ENCODE results near the gene SOS2.

SOS2 gene

GRCh38 chr14:50231475-50232275 lies at the start of gene SOS2:
Gene SOS2 (minus strand): TSS chr14:50231578. CDS start chr14:50231283, 295 bp downstream.
- Histone ChIP-seq H3K9me3 (peaks cover 2% of the 10 kb centered on the region), H3K4me1 (peaks cover 9% of the 10 kb centered on the region), H3K36me3 (replicated peaks) (no peaks in the 10 kb centered on the region), H3K4me3 (peak within 1 kb of the TSS; percentile 63), H3K27me3 (ENCODE audit: low read depth) (no peaks in the 10 kb centered on the region)
- peak; percentile 84 to 92 for DNase-seq (ENCODE audit: low spot score in 2 of 2)
- in situ Hi-C loops (cut with MboI; ENCODE audit: low sequenced_read_pairs) = no loop called here

GRCh38 chr14:50272498-50272897 lies 41.1 kb upstream of the SOS2 start:
- Histone ChIP-seq H3K4me3 (no peak overlapping the region), H3K36me3 (replicated peaks) (no peaks in the 10 kb centered on the region; the same call in 1 of the 2 replicates), H3K4me1 (no peaks in the 10 kb centered on the region), H3K27me3 (ENCODE audit: low read depth) (no peaks in the 10 kb centered on the region), H3K9me3 (no peaks in the 10 kb centered on the region)
- in situ Hi-C loops (cut with MboI; ENCODE audit: low sequenced_read_pairs) = no loop called here
- DNase-seq (ENCODE audit: low spot score in 2 of 2) = no peak

- Histone ChIP-seq H3K4me3 (no peak overlapping the region), H3K27me3 (ENCODE audit: low read depth) (no peaks in the 10 kb centered on the region), H3K9me3 (no peaks in the 10 kb centered on the region), H3K36me3 (replicated peaks) (no peaks in the 10 kb centered on the region; the same call in 1 of the 2 replicates), H3K4me1 (no peaks in the 10 kb centered on the region)
- in situ Hi-C loops (cut with MboI; ENCODE audit: low sequenced_read_pairs) = no loop called here
- no peak for DNase-seq (ENCODE audit: low spot score in 2 of 2)
Observed at GRCh38 chr14:50270932-50271331, 39.6 kb upstream of the SOS2 start.

DNA sequence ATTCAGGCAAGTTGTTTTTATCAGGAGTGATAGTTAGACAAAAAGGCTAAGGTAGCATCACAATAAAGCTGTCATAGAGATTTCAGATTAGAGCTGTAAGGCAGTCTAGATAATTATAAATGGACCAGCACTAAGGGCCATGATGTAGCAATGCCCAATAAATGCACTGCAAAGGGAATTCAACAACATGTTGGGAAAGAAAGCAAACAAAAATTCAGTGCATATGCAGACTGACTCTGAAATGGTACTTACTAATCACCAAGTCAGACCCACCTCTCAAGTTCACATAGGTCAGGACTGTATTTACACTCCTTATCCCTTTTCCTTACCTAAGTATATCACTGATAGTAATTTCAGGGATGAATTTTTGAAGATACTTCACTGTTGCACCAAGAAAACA lies 33.7 kb upstream of the SOS2 start:
- in situ Hi-C loops (cut with MboI; ENCODE audit: low sequenced_read_pairs) = no loop called here
- DNase-seq (ENCODE audit: low spot score in 2 of 2) = no peak
- Histone ChIP-seq H3K4me1 (no peaks in the 10 kb centered on the region), H3K4me3 (no peak overlapping the region), H3K36me3 (replicated peaks) (peaks cover 16% of the 10 kb centered on the region), H3K27me3 (ENCODE audit: low read depth) (no peaks in the 10 kb centered on the region), H3K9me3 (no peaks in the 10 kb centered on the region)

- no peaks in the 10 kb centered on the region for H3K27me3 ChIP-seq (ENCODE audit: low read depth)
- peaks cover 16% of the 10 kb centered on the region for H3K36me3 ChIP-seq (replicated peaks)
- no peaks in the 10 kb centered on the region for H3K4me1 ChIP-seq
- DNase-seq (ENCODE audit: low spot score in 2 of 2) = no peak
- no peaks in the 10 kb centered on the region for H3K9me3 ChIP-seq
- in situ Hi-C loops (cut with MboI; ENCODE audit: low sequenced_read_pairs) = no loop called here
- no peak overlapping the region for H3K4me3 ChIP-seq
Observed at GRCh38 chr14:50263321-50263720, 31.9 kb upstream of the SOS2 start.

- no peak for DNase-seq (ENCODE audit: low spot score in 2 of 2)
- no peaks in the 10 kb centered on the region for H3K27me3 ChIP-seq (ENCODE audit: low read depth)
- H3K4me3 ChIP-seq = no peak overlapping the region
- H3K4me1 ChIP-seq = no peaks in the 10 kb centered on the region
- in situ Hi-C loops (cut with MboI; ENCODE audit: low sequenced_read_pairs) = no loop called here
- H3K9me3 ChIP-seq = no peaks in the 10 kb centered on the region
- H3K36me3 ChIP-seq (replicated peaks) = peaks cover 16% of the 10 kb centered on the region
Observed at GRCh38 chr14:50262865-50263264, 31.5 kb upstream of the SOS2 start.

- Histone ChIP-seq H3K36me3 (replicated peaks) (peaks cover 16% of the 10 kb centered on the region), H3K4me3 (no peak overlapping the region), H3K9me3 (no peaks in the 10 kb centered on the region), H3K4me1 (no peaks in the 10 kb centered on the region), H3K27me3 (ENCODE audit: low read depth) (no peaks in the 10 kb centered on the region)
- in situ Hi-C loops (cut with MboI; ENCODE audit: low sequenced_read_pairs) = no loop called here
- DNase-seq (ENCODE audit: low spot score in 2 of 2) = peak; percentile 15 to 19
Observed at GRCh38 chr14:50260511-50260910, 29.1 kb upstream of the SOS2 start.

GRCh38 chr14:50260072-50260471 lies 28.7 kb upstream of the SOS2 start:
- in situ Hi-C loops (cut with MboI; ENCODE audit: low sequenced_read_pairs) = no loop called here
- H3K4me3 ChIP-seq = no peak overlapping the region
- DNase-seq (ENCODE audit: low spot score in 2 of 2) = no peak
- H3K27me3 ChIP-seq (ENCODE audit: low read depth) = no peaks in the 10 kb centered on the region
- no peaks in the 10 kb centered on the region for H3K9me3 ChIP-seq
- no peaks in the 10 kb centered on the region for H3K4me1 ChIP-seq
- peaks cover 16% of the 10 kb centered on the region for H3K36me3 ChIP-seq (replicated peaks)

DNA sequence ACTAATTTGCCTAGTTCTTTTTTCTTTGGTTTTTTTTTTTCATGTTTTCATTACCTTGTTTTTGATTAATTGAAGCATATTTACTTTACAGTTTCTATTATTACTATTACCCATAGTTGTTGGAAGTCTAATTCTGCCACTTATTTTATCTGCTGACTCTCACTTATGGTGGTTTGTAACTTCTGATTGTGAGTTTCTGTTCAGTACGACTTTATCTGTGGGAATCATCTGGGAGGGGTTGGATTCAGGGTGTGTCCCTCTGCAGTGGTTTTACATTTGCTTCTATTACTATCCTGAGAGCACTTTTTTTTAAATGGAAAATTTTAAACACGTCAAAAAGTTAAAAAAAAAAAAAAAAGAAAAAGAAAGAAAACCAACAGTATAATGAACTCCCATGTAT lies 26.4 kb upstream of the SOS2 start:
- Histone ChIP-seq H3K9me3 (no peaks in the 10 kb centered on the region), H3K36me3 (replicated peaks) (peaks cover 9% of the 10 kb centered on the region; the same call in 1 of the 2 replicates), H3K4me3 (no peak overlapping the region), H3K27me3 (ENCODE audit: low read depth) (no peaks in the 10 kb centered on the region), H3K4me1 (peaks cover 3% of the 10 kb centered on the region; the same call in 1 of the 2 replicates)
- in situ Hi-C loops (cut with MboI; ENCODE audit: low sequenced_read_pairs) = no loop called here
- DNase-seq (ENCODE audit: low spot score in 2 of 2) = no peak

GRCh38 chr14:50254248-50254647 lies 22.9 kb upstream of the SOS2 start:
- peaks cover 7% of the 10 kb centered on the region; the same call in 1 of the 2 replicates for H3K36me3 ChIP-seq (replicated peaks)
- H3K9me3 ChIP-seq = no peaks in the 10 kb centered on the region
- H3K4me3 ChIP-seq = no peak overlapping the region
- in situ Hi-C loops (cut with MboI; ENCODE audit: low sequenced_read_pairs) = no loop called here
- H3K27me3 ChIP-seq (ENCODE audit: low read depth) = no peaks in the 10 kb centered on the region
- no peak for DNase-seq (ENCODE audit: low spot score in 2 of 2)
- peaks cover 7% of the 10 kb centered on the region; the same call in 1 of the 2 replicates for H3K4me1 ChIP-seq

- Histone ChIP-seq H3K4me3 (no peak overlapping the region), H3K9me3 (no peaks in the 10 kb centered on the region), H3K36me3 (replicated peaks) (peaks cover 16% of the 10 kb centered on the region), H3K27me3 (ENCODE audit: low read depth) (no peaks in the 10 kb centered on the region), H3K4me1 (peaks cover 7% of the 10 kb centered on the region)
- no peak for DNase-seq (ENCODE audit: low spot score in 2 of 2)
- in situ Hi-C loops (cut with MboI; ENCODE audit: low sequenced_read_pairs) = no loop called here
Observed at GRCh38 chr14:50249136-50249775, 17.9 kb upstream of the SOS2 start.

DNA sequence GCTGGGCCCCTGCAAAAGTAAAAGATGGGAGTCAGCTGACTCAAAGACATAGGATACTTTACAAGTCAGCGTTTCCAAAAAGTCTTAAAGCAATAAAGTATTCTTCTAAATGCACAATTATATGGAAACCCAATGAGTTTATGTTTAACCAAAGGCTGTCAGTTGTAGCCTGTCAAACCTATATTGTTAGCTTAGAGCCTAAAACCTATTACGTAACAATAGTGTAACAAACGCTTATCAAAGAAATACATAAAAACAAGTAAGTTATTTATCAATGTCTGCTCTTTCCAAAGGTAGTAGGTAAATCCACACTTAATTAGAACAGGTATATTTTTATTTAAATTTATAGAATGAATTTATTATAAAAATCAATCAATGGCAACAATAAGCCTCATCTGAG lies 15.9 kb upstream of the SOS2 start:
- Histone ChIP-seq H3K36me3 (replicated peaks) (peaks cover 20% of the 10 kb centered on the region), H3K4me1 (peaks cover 3% of the 10 kb centered on the region; the same call in 1 of the 2 replicates), H3K9me3 (no peaks in the 10 kb centered on the region), H3K27me3 (ENCODE audit: low read depth) (no peaks in the 10 kb centered on the region), H3K4me3 (no peak overlapping the region)
- no peak for DNase-seq (ENCODE audit: low spot score in 2 of 2)
- in situ Hi-C loops (cut with MboI; ENCODE audit: low sequenced_read_pairs) = no loop called here

DNA sequence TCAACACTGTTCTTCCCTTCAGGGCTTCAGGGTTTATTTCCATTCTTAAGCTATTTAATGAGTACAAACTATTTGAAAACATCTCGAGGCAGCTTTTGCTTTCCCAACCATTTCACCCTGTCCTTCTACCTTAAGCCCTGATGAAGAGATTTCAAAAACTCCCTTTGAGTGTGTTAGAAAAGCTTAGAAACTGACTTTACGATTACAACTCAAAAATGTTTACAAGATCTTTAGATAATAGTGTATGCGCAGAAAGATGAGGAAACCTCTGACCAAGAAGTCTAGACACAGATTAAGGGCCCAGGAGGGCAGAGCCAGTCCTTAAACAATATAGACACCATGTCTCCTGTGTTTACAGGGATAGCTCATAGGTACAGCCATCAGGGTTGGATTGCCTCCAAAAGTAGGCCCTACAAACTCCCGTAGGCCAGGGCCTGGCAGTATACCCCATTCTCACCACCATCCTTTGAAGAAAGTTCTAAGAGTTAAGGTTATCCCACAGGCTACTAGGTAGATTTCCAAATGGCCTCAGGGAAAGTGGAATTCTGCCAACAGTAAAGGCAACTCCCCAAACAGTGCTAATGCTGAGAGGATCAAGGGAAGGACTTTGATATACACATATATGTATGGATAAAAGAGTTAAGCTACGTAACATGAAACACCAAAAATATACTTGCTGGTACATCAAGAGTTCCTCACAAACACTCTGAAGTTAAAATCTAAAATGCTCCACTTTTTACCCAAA lies 11.4 kb upstream of the SOS2 start:
- H3K27me3 ChIP-seq (ENCODE audit: low read depth) = no peaks in the 10 kb centered on the region
- no peaks in the 10 kb centered on the region for H3K9me3 ChIP-seq
- H3K4me3 ChIP-seq = no peak overlapping the region
- DNase-seq (ENCODE audit: low spot score in 2 of 2) = peak; percentile 21 to 36
- H3K36me3 ChIP-seq (replicated peaks) = peaks cover 11% of the 10 kb centered on the region
- H3K4me1 ChIP-seq = peaks cover 2% of the 10 kb centered on the region; the same call in 1 of the 2 replicates
- in situ Hi-C loops (cut with MboI; ENCODE audit: low sequenced_read_pairs) = no loop called here

GRCh38 chr14:50242096-50242495 lies 10.7 kb upstream of the SOS2 start:
- Histone ChIP-seq H3K36me3 (replicated peaks) (peaks cover 11% of the 10 kb centered on the region), H3K4me1 (0 out of 2 replicates have a peak, but pooled peaks cover 2% of the 10 kb centered on the region), H3K27me3 (ENCODE audit: low read depth) (no peaks in the 10 kb centered on the region), H3K4me3 (no peak overlapping the region), H3K9me3 (no peaks in the 10 kb centered on the region)
- in situ Hi-C loops (cut with MboI; ENCODE audit: low sequenced_read_pairs) = no loop called here
- DNase-seq (ENCODE audit: low spot score in 2 of 2) = no peak

All from HAP-1 (cell line).